Right atrium auricular region (tissue), 2 donors: ENCODE data around the gene NFATC2. TPM values are rescaled to one million over a fixed set of nuclear protein-coding genes. Genes with fewer than 3 reads are reported as not detected.

Experiments
- DNase-seq: peaks from one replicate; pipeline ENCODE4 v3.0.0-alpha.2; 2019; ENCODE audit warnings: low spot score
- H3K27ac ChIP-seq, 2 donors: fragments of 200-600 bp; sonication (generic); 1 replicate in 1 of 2; 2 replicates in 1 of 2; pipeline ENCODE4 v1.5.1; 2016 to 2019
- H3K27me3 ChIP-seq, 2 donors: fragments of 200-600 bp; sonication (generic); one replicate each; pipeline versions ENCODE4 v1.5.1 to v1.6.0; 2017 to 2019
- H3K36me3 ChIP-seq: fragments of 200-600 bp; sonication (generic); one replicate; pipeline ENCODE4 v1.5.1; 2016
- H3K4me1 ChIP-seq, 2 donors: fragments of 200-600 bp; sonication (generic); one replicate each; pipeline versions ENCODE4 v1.5.1 to v1.6.0; 2017 to 2019
- H3K4me3 ChIP-seq, 2 donors: fragments of 200-600 bp; sonication (generic); 1 replicate in 1 of 2; 2 replicates in 1 of 2; pipeline ENCODE4 v1.5.1; 2017 to 2019; ENCODE audit warnings: mild to moderate bottlenecking in 1 of 2, moderate library complexity in 1 of 2
- H3K9me3 ChIP-seq, 2 donors: fragments of 200-600 bp; sonication (generic); one replicate each; pipeline ENCODE4 v1.5.1; 2019
- CTCF ChIP-seq, 2 donors: fragments of 200-600 bp; sonication (generic); IDR thresholded peaks; one replicate each; pipeline ENCODE4 v1.5.1; 2019; ENCODE audit warnings: antibody characterized with exemption in 2 of 2
- total RNA-seq, 2 donors: library from RNA; depleted of rRNA; stranded (reverse); fragments of >200 nt; gene quantifications; one replicate each; pipeline ENCODE4 v1.1.0, GENCODE V29; 2016

The NFATC2 gene
- total RNA-seq, 2 donors from 2014 or later = 8.6 to 12.5 TPM

GRCh38 chr20:51508158-51508557, 34.4 kb downstream of the NFATC2 start:
- no peaks in the 10 kb centered on the region for H3K36me3 ChIP-seq
- TF ChIP-seq CTCF (IDR thresholded peaks at IDR 0.05) = no peak
- no peak for DNase-seq
- H3K27ac ChIP-seq = no peak overlapping the region
- no peaks in the 10 kb centered on the region for H3K9me3 ChIP-seq
- H3K27me3 ChIP-seq = no peaks in the 10 kb centered on the region
- no peak overlapping the region for H3K4me3 ChIP-seq
- H3K4me1 ChIP-seq = peaks cover 0 to 37% of the 10 kb centered on the region in 2 donors

- TF ChIP-seq CTCF (IDR thresholded peaks at IDR 0.05) = no peak
- Histone ChIP-seq H3K27ac (no peak overlapping the region), H3K4me1 (peaks cover 0 to 37% of the 10 kb centered on the region in 2 donors), H3K4me3 (no peak overlapping the region), H3K9me3 (no peaks in the 10 kb centered on the region), H3K27me3 (no peaks in the 10 kb centered on the region), H3K36me3 (no peaks in the 10 kb centered on the region)
- DNase-seq = no peak
These were observed 35.1 kb downstream of the NFATC2 start for GRCh38 chr20:51507216-51508036.

- no peak for DNase-seq
- TF ChIP-seq CTCF (IDR thresholded peaks at IDR 0.05) = no peak
- no peak overlapping the region for H3K27ac ChIP-seq
These were observed 35.8 kb downstream of the NFATC2 start for GRCh38 chr20:51506527-51507215.

GRCh38 chr20:51505566-51505965, 37.0 kb downstream of the NFATC2 start:
- H3K27me3 ChIP-seq = no peaks in the 10 kb centered on the region

More at GRCh38 chr20:51506527-51507215, 35.8 kb downstream of the NFATC2 start:
- Histone ChIP-seq H3K27me3 (no peaks in the 10 kb centered on the region), H3K36me3 (no peaks in the 10 kb centered on the region), H3K9me3 (no peaks in the 10 kb centered on the region), H3K4me1 (peaks cover 0 to 37% of the 10 kb centered on the region in 2 donors), H3K4me3 (no peak overlapping the region)

GRCh38 chr20:51503376-51503775, 39.1 kb downstream of the NFATC2 start:
- Histone ChIP-seq H3K4me1 (peaks cover 0 to 21% of the 10 kb centered on the region in 2 donors), H3K36me3 (no peaks in the 10 kb centered on the region), H3K9me3 (no peaks in the 10 kb centered on the region), H3K27me3 (no peaks in the 10 kb centered on the region), H3K4me3 (no peak overlapping the region), H3K27ac (no peak overlapping the region)
- no peak for DNase-seq
- no peak for TF ChIP-seq CTCF (IDR thresholded peaks at IDR 0.05)

More at GRCh38 chr20:51505566-51505965, 37.0 kb downstream of the NFATC2 start:
- Histone ChIP-seq H3K4me3 (no peak overlapping the region), H3K27ac (no peak overlapping the region), H3K9me3 (no peaks in the 10 kb centered on the region), H3K36me3 (no peaks in the 10 kb centered on the region), H3K4me1 (peaks cover 0 to 37% of the 10 kb centered on the region in 2 donors)
- TF ChIP-seq CTCF (IDR thresholded peaks at IDR 0.05) = no peak
- DNase-seq = no peak
